ENCODE results near the gene NOM1. TPM values are rescaled to one million over a fixed set of nuclear protein-coding genes. Genes with fewer than 3 reads are reported as not detected.
"Not testable (repeated sequence)": the region's sequence is repeated elsewhere in the genome, so short reads cannot be mapped to it uniquely, and the experiment has no call there.

The NOM1 gene, protein sequence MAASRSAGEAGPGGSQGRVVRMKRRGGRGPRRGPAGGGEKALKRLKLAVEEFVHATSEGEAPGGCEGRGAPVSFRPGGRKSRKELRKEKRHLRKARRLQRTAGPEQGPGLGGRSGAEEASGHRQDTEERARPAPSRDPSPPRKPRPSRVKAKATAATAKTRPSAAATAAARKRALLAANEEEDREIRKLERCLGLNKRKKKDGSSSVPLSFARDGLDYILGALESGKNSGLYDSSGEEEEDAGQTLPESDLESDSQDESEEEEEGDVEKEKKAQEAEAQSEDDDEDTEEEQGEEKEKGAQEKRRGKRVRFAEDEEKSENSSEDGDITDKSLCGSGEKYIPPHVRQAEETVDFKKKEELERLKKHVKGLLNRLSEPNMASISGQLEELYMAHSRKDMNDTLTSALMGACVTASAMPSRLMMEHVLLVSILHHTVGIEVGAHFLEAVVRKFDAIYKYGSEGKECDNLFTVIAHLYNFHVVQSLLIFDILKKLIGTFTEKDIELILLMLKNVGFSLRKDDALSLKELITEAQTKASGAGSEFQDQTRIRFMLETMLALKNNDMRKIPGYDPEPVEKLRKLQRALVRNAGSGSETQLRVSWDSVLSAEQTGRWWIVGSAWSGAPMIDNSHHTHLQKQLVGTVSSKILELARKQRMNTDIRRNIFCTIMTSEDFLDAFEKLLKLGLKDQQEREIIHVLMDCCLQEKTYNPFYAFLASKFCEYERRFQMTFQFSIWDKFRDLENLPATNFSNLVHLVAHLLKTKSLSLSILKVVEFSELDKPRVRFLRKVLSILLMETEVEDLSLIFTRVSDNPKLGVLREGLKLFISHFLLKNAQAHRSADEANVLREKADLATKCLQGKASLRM
- total RNA-seq (9.3 TPM), polyA plus RNA-seq (10.6 TPM)
- long read RNA-seq, donor 1: 0 reads
- long read RNA-seq, donor 2: 0 reads
- long read RNA-seq, donor 3, full-length matches to known transcripts: 3 of 11 reads
- long read RNA-seq, donor 3, partial matches to known transcripts: 8 of 11 reads
- long read RNA-seq, donor 3, other reads (novel, unspliced or antisense): 0 of 11 reads
- long read RNA-seq, donor 4, full-length matches to known transcripts: 4 of 4 reads
- long read RNA-seq, donor 4, partial matches to known transcripts: 0 of 4 reads
- long read RNA-seq, donor 4, other reads (novel, unspliced or antisense): 0 of 4 reads
- long read RNA-seq, donor 5, partial matches to known transcripts: 8 of 9 reads
- long read RNA-seq, donor 5, other reads (novel, unspliced or antisense): 0 of 9 reads
- long read RNA-seq, donor 6: 0 reads
- long read RNA-seq, donor 7: 0 reads
- long read RNA-seq, donor 8: 0 reads
- long read RNA-seq, donor 9: 0 reads
- long read RNA-seq, donor 10, partial matches to known transcripts: 7 of 7 reads
- long read RNA-seq, donor 10, other reads (novel, unspliced or antisense): 0 of 7 reads

- DNase-seq (ENCODE audit: low read depth in 6 of 9, low spot score in 9 of 9): peak; percentile 58 to 91 (median 84)
- H3K4me1 ChIP-seq (ENCODE audit: control insufficient read depth in 2 of 2, insufficient read depth in 2 of 2, low read length in 2 of 2): peaks cover 12 to 16% of the 10 kb centered on the region in 2 donors
- WGBS: under 1% methylated on average over 115 of the region's 115 CpGs
- H3K27ac ChIP-seq (ENCODE audit: low read depth in 1 of 2, low read length in 1 of 2): peak within 1 kb of the TSS in 1 of 2 donors; percentile 52
- H3K9me3 ChIP-seq (ENCODE audit: control insufficient read depth in 2 of 2, insufficient read depth in 1 of 2, low read length in 1 of 2): peaks cover 0 to 4% of the 10 kb centered on the region in 2 donors
- H3K4me3 ChIP-seq (ENCODE audit: low read length in 2 of 2): peak within 1 kb of the TSS; percentile 84 to 93
- peaks cover 9 to 25% of the 10 kb centered on the region in 2 donors for H3K36me3 ChIP-seq (ENCODE audit: control insufficient read depth in 2 of 2, insufficient read depth in 2 of 2, low read length in 1 of 2)
- peaks cover 18 to 34% of the 10 kb centered on the region in 2 donors for H3K27me3 ChIP-seq (ENCODE audit: control insufficient read depth in 2 of 2, insufficient read depth in 1 of 2, low read length in 1 of 2)
These were observed at the start of gene NOM1 for GRCh38 chr7:156949541-156950380. NOM1 (plus strand) TSS chr7:156949712; CDS start chr7:156949738, 26 bp downstream.

- not testable (repeated sequence) for DNase-seq (ENCODE audit: low read depth in 6 of 9, low spot score in 9 of 9); H3K9me3 ChIP-seq (ENCODE audit: control insufficient read depth in 2 of 2, insufficient read depth in 1 of 2, low read length in 1 of 2); H3K36me3 ChIP-seq (ENCODE audit: control insufficient read depth in 2 of 2, insufficient read depth in 2 of 2, low read length in 1 of 2); H3K4me3 ChIP-seq (ENCODE audit: low read length in 2 of 2); H3K27me3 ChIP-seq (ENCODE audit: control insufficient read depth in 2 of 2, insufficient read depth in 1 of 2, low read length in 1 of 2); H3K27ac ChIP-seq (ENCODE audit: low read depth in 1 of 2, low read length in 1 of 2); H3K4me1 ChIP-seq (ENCODE audit: control insufficient read depth in 2 of 2, insufficient read depth in 2 of 2, low read length in 2 of 2)
- 95% methylated on average over 9 of the region's 9 CpGs for WGBS
These were observed 49.4 kb upstream of the NOM1 start for GRCh38 chr7:156900093-156900492.

DNA sequence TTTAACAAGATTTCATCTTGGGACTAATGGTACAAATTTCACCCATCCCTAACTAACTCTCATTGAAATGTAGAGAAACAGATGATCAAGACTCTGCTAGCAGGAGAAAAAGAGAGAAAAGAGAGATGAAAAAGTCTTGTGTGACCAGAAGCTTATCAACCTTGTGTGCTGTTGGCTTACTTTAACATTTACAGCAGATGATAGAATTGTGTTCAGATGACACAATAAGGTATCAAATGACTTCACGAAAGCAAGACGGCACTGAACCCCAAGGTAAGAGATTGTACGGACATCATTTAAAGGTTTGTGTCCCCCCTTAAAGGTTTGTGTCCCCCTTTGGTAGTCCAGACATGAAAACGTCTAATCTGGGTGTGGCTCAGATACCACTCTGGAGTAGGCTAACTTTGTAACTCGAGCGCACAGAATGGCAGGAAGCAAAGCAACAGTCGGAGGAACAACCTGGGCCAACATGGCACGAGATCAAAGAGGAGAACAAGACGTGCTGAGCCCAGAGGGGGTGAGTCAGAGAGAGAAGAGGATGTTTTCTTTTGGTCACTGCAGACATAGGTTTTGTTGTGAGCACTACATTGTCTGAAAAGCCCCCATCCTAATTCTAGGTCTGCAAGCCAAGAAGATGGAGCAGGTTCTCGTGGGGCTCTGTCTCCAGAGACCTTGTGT is 46.1 kb upstream of the NOM1 start:
- 44% methylated on average over 10 of the region's 10 CpGs for WGBS
- Histone ChIP-seq H3K27ac (ENCODE audit: low read depth in 1 of 2, low read length in 1 of 2) (peak overlapping the region in 1 of 2 donors; percentile 82), H3K36me3 (ENCODE audit: control insufficient read depth in 2 of 2, insufficient read depth in 2 of 2, low read length in 1 of 2) (no peaks in the 10 kb centered on the region), H3K4me1 (ENCODE audit: control insufficient read depth in 2 of 2, insufficient read depth in 2 of 2, low read length in 2 of 2) (peaks cover 3 to 4% of the 10 kb centered on the region in 2 donors), H3K27me3 (ENCODE audit: control insufficient read depth in 2 of 2, insufficient read depth in 1 of 2, low read length in 1 of 2) (no peaks in the 10 kb centered on the region), H3K4me3 (ENCODE audit: low read length in 2 of 2) (no peak overlapping the region), H3K9me3 (ENCODE audit: control insufficient read depth in 2 of 2, insufficient read depth in 1 of 2, low read length in 1 of 2) (peaks cover 0 to 3% of the 10 kb centered on the region in 2 donors)
- DNase-seq (ENCODE audit: low read depth in 6 of 9, low spot score in 9 of 9): peak in 1 of 9 donors; percentile 42

DNA sequence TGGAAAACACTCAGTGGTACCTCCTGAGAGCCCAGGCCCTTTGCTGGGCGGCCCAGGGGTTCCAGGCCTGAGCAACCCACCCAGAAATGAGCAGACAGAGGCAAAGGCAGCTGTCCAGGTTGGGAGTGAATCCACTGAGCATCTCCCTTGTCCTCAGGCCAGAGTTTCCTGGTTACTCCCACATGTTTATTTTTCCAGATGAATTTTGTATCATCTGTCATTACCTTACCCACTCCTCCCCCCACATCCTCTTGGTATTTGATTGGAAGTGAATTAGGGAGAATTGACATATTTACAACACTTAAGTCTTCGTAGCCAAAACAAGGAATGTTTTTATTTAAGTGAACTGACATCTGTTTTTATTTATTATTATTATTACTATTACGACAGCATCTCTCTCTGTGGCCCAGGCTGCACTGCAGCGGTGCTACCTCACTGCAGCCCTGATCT is 43.3 kb upstream of the NOM1 start:
- no peak overlapping the region for H3K27ac ChIP-seq (ENCODE audit: low read depth in 1 of 2, low read length in 1 of 2)
- peaks cover 0 to 3% of the 10 kb centered on the region in 2 donors for H3K9me3 ChIP-seq (ENCODE audit: control insufficient read depth in 2 of 2, insufficient read depth in 1 of 2, low read length in 1 of 2)
- peaks cover 0 to 4% of the 10 kb centered on the region in 2 donors for H3K27me3 ChIP-seq (ENCODE audit: control insufficient read depth in 2 of 2, insufficient read depth in 1 of 2, low read length in 1 of 2)
- no peak overlapping the region for H3K4me3 ChIP-seq (ENCODE audit: low read length in 2 of 2)
- no peak for DNase-seq (ENCODE audit: low read depth in 6 of 9, low spot score in 9 of 9)
- 93% methylated on average over 4 of the region's 4 CpGs for WGBS
- no peaks in the 10 kb centered on the region for H3K36me3 ChIP-seq (ENCODE audit: control insufficient read depth in 2 of 2, insufficient read depth in 2 of 2, low read length in 1 of 2)
- H3K4me1 ChIP-seq (ENCODE audit: control insufficient read depth in 2 of 2, insufficient read depth in 2 of 2, low read length in 2 of 2): peaks cover 3 to 4% of the 10 kb centered on the region in 2 donors

DNA sequence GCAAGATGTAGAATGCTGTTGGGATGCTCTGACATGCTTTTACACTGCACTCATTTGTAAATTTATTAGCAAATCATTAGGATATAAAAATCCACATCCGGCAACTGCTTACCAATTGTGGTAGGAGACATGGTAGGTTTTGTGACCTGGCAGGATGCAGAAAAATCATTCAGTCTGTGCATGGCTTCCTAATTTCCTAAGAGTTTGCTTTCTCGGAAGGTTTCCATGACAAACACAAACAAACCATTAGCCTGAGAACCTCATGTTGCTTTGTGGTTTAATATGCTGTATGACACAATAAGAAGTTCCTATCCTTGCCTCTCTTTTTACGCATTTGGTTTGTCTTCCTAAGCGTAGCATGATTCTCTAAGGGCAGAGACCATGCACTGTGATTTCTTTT is 41.9 kb upstream of the NOM1 start:
- no peak overlapping the region for H3K27ac ChIP-seq (ENCODE audit: low read depth in 1 of 2, low read length in 1 of 2)
- H3K4me3 ChIP-seq (ENCODE audit: low read length in 2 of 2): no peak overlapping the region
- H3K9me3 ChIP-seq (ENCODE audit: control insufficient read depth in 2 of 2, insufficient read depth in 1 of 2, low read length in 1 of 2): peaks cover 0 to 3% of the 10 kb centered on the region in 2 donors
- no peaks in the 10 kb centered on the region for H3K36me3 ChIP-seq (ENCODE audit: control insufficient read depth in 2 of 2, insufficient read depth in 2 of 2, low read length in 1 of 2)
- DNase-seq (ENCODE audit: low read depth in 6 of 9, low spot score in 9 of 9): no peak
- peaks cover 0 to 4% of the 10 kb centered on the region in 2 donors for H3K27me3 ChIP-seq (ENCODE audit: control insufficient read depth in 2 of 2, insufficient read depth in 1 of 2, low read length in 1 of 2)
- WGBS: 96% methylated on average over 4 of the region's 4 CpGs
- peaks cover 3 to 4% of the 10 kb centered on the region in 2 donors for H3K4me1 ChIP-seq (ENCODE audit: control insufficient read depth in 2 of 2, insufficient read depth in 2 of 2, low read length in 2 of 2)

DNA sequence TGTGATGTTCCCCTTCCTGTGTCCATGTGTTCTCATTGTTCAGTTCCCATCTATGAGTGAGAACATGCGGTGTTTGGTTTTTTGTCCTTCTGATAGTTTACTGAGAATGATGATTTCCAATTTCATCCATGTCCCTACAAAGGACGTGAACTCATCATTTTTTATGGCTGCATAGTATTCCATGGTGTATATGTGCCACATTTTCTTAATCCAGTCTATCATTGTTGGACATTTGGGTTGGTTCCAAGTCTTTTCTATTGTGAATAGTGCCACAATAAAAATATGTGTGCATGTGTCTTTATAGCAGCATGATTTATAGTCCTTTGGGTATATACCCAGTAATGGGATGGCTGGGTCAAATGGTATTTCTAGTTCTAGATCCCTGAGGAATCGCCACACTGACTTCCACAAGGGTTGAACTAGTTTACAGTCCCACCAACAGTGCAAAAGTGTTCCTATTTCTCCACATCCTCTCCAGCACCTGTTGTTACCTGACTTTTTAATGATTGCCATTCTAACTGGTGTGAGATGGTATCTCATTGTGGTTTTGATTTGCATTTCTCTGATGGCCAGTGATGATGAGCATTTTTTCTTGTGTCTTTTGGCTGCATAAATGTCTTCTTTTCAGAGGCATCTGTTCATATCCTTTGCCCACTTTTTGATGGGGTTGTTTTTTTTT is 39.8 kb upstream of the NOM1 start:
- H3K27me3 ChIP-seq (ENCODE audit: control insufficient read depth in 2 of 2, insufficient read depth in 1 of 2, low read length in 1 of 2); DNase-seq (ENCODE audit: low read depth in 6 of 9, low spot score in 9 of 9); H3K36me3 ChIP-seq (ENCODE audit: control insufficient read depth in 2 of 2, insufficient read depth in 2 of 2, low read length in 1 of 2); H3K4me1 ChIP-seq (ENCODE audit: control insufficient read depth in 2 of 2, insufficient read depth in 2 of 2, low read length in 2 of 2); H3K27ac ChIP-seq (ENCODE audit: low read depth in 1 of 2, low read length in 1 of 2); H3K4me3 ChIP-seq (ENCODE audit: low read length in 2 of 2); H3K9me3 ChIP-seq (ENCODE audit: control insufficient read depth in 2 of 2, insufficient read depth in 1 of 2, low read length in 1 of 2): not testable (repeated sequence)
- 73% methylated on average over 3 of the region's 3 CpGs for WGBS

- WGBS: 84% methylated on average over 1 of the region's 1 CpG
- DNase-seq (ENCODE audit: low read depth in 6 of 9, low spot score in 9 of 9): no peak
- peaks cover 0 to 11% of the 10 kb centered on the region in 2 donors for H3K27me3 ChIP-seq (ENCODE audit: control insufficient read depth in 2 of 2, insufficient read depth in 1 of 2, low read length in 1 of 2)
These were observed 30.9 kb upstream of the NOM1 start for GRCh38 chr7:156918635-156919034.

More at GRCh38 chr7:156918635-156919034, 30.9 kb upstream of the NOM1 start:
- H3K4me3 ChIP-seq (ENCODE audit: low read length in 2 of 2): no peak overlapping the region
- no peak overlapping the region for H3K27ac ChIP-seq (ENCODE audit: low read depth in 1 of 2, low read length in 1 of 2)
- no peaks in the 10 kb centered on the region for H3K9me3 ChIP-seq (ENCODE audit: control insufficient read depth in 2 of 2, insufficient read depth in 1 of 2, low read length in 1 of 2)
- no peaks in the 10 kb centered on the region for H3K36me3 ChIP-seq (ENCODE audit: control insufficient read depth in 2 of 2, insufficient read depth in 2 of 2, low read length in 1 of 2)
- peaks cover 2 to 7% of the 10 kb centered on the region in 2 donors for H3K4me1 ChIP-seq (ENCODE audit: control insufficient read depth in 2 of 2, insufficient read depth in 2 of 2, low read length in 2 of 2)

Measured in thymus (tissue), 14 donors.